Neutrophil (primary cell): ENCODE results near the gene FHAD1.

Experiments used
- H3K27ac ChIP-seq: fragments of 200-600 bp; sonication (generic); 2 replicates; pipeline ENCODE4 v1.5.1; 2016; ENCODE audit warnings: mild to moderate bottlenecking, moderate library complexity
- H3K27me3 ChIP-seq: fragments of 200-600 bp; sonication (generic); 2 replicates; pipeline ENCODE4 v1.6.0; 2016; ENCODE audit warnings: mild to moderate bottlenecking
- H3K36me3 ChIP-seq: fragments of 200-600 bp; sonication (generic); 2 replicates; pipeline ENCODE4 v1.5.1; 2017
- H3K4me1 ChIP-seq, 2 experiments: fragments of 200-600 bp in 1 of 2; sonication (generic) in 1 of 2; 1 replicate in 1 of 2; 2 replicates in 1 of 2; pipeline versions ENCODE4 v1.5.1 to v1.6.1; 2013 to 2016; ENCODE audit warnings: low read depth in 1 of 2, low read length in 1 of 2, mild to moderate bottlenecking in 1 of 2, moderate library complexity in 1 of 2; ENCODE audit not compliant: control insufficient read depth in 1 of 2, insufficient read depth in 1 of 2
- H3K4me3 ChIP-seq, 2 experiments: fragments of 200-600 bp in 1 of 2; sonication (generic) in 1 of 2; 1 replicate in 1 of 2; 2 replicates in 1 of 2; pipeline ENCODE4 v1.5.1; 2013 to 2016; ENCODE audit warnings: low read depth in 1 of 2, low read length in 1 of 2, mild to moderate bottlenecking in 1 of 2, moderate library complexity in 1 of 2
- H3K9me3 ChIP-seq: fragments of 200-600 bp; sonication (generic); 2 replicates; pipeline ENCODE4 v1.5.1; 2016
- CTCF ChIP-seq: fragments of 200-600 bp; sonication (generic); IDR thresholded peaks from 2 replicates; pipeline ENCODE4 v1.5.1; 2016; ENCODE audit warnings: antibody characterized with exemption

Gene FHAD1

GRCh38 chr1:15275921-15276683, 29.1 kb downstream of the FHAD1 start:
- no peak for TF ChIP-seq CTCF
- H3K4me1 ChIP-seq = no peaks in the 10 kb centered on the region
- H3K27me3 ChIP-seq = peaks cover 19% of the 10 kb centered on the region
- no peaks in the 10 kb centered on the region for H3K9me3 ChIP-seq
- H3K27ac ChIP-seq = no peak overlapping the region
- no peaks in the 10 kb centered on the region for H3K36me3 ChIP-seq
- no peak overlapping the region for H3K4me3 ChIP-seq

- H3K27ac ChIP-seq = no peak overlapping the region
- no peak overlapping the region for H3K4me3 ChIP-seq
These were observed 29.8 kb downstream of the FHAD1 start for GRCh38 chr1:15276691-15277446.

GRCh38 chr1:15277447-15277838, 30.4 kb downstream of the FHAD1 start:
- no peak for TF ChIP-seq CTCF
- H3K27me3 ChIP-seq = peaks cover 16% of the 10 kb centered on the region
- H3K36me3 ChIP-seq = no peaks in the 10 kb centered on the region
- H3K9me3 ChIP-seq = no peaks in the 10 kb centered on the region
- H3K4me1 ChIP-seq = no peaks in the 10 kb centered on the region
- no peak overlapping the region for H3K4me3 ChIP-seq
- H3K27ac ChIP-seq = no peak overlapping the region

More at GRCh38 chr1:15276691-15277446, 29.8 kb downstream of the FHAD1 start:
- Histone ChIP-seq H3K9me3 (no peaks in the 10 kb centered on the region), H3K36me3 (no peaks in the 10 kb centered on the region), H3K4me1 (no peaks in the 10 kb centered on the region), H3K27me3 (peaks cover 19% of the 10 kb centered on the region)
- TF ChIP-seq CTCF = no peak

GRCh38 chr1:15277933-15278332, 30.9 kb downstream of the FHAD1 start:
- Histone ChIP-seq H3K36me3 (no peaks in the 10 kb centered on the region), H3K4me1 (no peaks in the 10 kb centered on the region), H3K27me3 (peaks cover 11% of the 10 kb centered on the region), H3K27ac (no peak overlapping the region), H3K4me3 (no peak overlapping the region), H3K9me3 (no peaks in the 10 kb centered on the region)
- TF ChIP-seq CTCF = no peak

GRCh38 chr1:15279576-15280230, 32.7 kb downstream of the FHAD1 start:
- no peak for TF ChIP-seq CTCF

More at GRCh38 chr1:15279576-15280230, 32.7 kb downstream of the FHAD1 start:
- Histone ChIP-seq H3K27ac (no peak overlapping the region), H3K4me3 (no peak overlapping the region), H3K4me1 (no peaks in the 10 kb centered on the region), H3K36me3 (no peaks in the 10 kb centered on the region), H3K9me3 (no peaks in the 10 kb centered on the region), H3K27me3 (no peaks in the 10 kb centered on the region)
